ENCODE results near the gene ASB6.
"Not testable (repeated sequence)": the region's sequence is repeated elsewhere in the genome, so short reads cannot be mapped to it uniquely, and the experiment has no call there.

Gene ASB6

DNA sequence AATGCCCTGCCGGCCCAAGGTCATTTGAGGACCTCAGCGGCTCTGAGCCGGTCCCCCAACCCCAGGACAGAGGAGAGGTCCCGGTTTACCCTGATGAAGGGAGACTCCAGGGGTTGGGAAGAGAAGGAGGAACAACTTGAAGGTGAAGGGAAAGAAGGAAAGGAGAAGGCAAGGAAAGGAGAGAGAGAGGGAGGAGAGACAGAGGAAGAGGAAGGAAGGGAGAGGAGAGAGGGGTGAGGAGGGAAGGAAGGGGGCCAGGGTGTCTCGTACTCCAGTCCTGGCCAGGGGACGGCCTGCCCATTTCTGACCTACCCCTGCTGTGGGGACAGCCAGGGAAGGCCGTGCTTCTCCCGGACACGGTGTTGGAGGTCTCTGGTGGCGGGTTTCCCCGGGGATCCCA, 25.4 kb upstream of the ASB6 start:
- DNase-seq (ENCODE audit: low spot score): no peak

DNA sequence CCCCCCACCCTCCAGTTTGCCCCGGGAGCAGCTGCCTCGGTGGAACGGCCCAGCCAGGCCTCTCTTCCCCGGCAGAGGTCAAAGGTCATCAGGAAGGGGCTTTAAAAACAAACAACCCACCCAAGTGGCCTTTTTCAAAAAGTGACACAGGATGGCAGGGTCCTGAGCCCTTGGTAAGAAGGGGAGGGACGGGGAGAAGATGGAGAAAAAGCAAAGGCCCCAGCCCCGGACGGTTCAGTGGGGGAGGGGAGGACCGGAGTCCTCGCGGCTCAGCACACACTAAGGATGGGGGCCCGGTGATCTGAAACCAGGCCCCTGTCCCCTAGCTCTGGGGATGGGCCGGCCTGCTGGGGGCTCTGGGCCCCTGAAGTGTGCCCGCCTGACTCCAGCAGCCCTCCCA, 24.6 kb upstream of the ASB6 start:
- DNase-seq (ENCODE audit: low spot score): no peak

DNA sequence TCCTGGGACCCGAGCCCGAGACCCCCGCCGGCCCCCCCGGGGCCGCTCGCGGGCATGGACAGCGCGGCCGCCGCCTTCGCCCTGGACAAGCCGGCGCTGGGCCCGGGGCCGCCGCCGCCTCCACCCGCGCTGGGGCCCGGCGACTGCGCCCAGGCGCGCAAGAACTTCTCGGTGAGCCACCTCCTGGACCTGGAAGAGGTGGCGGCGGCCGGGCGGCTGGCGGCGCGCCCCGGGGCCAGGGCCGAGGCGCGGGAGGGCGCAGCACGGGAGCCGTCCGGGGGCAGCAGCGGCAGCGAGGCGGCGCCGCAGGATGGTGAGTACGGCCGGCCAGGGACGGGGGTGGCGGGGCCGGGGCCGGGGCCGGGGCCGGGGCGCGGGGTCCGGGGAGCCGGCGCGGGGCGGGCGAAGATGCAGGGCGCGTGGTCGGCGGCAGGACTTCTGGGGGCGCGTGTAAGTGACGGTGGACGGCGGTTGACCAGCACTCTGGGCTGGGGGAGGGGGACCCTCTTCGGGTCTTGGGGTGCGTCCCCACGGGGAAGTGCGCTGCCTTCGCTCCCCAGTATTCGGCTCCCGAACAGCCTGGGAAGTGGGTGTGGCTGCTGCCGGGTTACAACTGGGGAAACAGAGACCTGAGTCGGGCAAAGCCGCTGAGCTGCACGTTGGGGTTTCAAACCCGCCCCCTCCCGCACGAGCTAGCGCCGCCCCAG, 24.0 kb upstream of the ASB6 start:
- peak; percentile 35 for DNase-seq (ENCODE audit: low spot score)

DNA sequence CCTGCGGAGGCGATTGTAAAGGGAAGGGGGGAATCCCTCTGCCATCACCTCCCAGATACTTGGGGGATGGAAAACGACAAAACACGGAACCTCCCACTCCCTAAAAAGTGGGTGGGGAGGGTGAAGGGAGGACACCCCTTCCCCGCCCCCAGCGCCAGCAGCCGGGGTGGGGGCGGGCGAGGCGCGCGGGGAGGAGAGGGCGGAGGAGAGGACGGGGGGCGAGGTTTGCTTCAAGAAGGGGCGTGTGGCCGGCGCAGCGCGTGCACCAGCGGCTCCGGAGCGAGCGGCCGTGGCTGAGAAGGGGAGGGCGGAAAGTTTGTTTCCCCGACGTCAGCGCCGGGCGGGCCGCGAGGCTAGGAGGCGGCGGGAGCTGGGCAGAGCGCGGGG, 23.4 kb upstream of the ASB6 start, which contains the start of gene PRRX2:
Gene PRRX2, plus strand, starts transcription at position 259 of the 387 bp plus-strand sequence. CDS start 221 bp downstream, outside the sequence.
- DNase-seq (ENCODE audit: low spot score): peak; percentile 78

DNA sequence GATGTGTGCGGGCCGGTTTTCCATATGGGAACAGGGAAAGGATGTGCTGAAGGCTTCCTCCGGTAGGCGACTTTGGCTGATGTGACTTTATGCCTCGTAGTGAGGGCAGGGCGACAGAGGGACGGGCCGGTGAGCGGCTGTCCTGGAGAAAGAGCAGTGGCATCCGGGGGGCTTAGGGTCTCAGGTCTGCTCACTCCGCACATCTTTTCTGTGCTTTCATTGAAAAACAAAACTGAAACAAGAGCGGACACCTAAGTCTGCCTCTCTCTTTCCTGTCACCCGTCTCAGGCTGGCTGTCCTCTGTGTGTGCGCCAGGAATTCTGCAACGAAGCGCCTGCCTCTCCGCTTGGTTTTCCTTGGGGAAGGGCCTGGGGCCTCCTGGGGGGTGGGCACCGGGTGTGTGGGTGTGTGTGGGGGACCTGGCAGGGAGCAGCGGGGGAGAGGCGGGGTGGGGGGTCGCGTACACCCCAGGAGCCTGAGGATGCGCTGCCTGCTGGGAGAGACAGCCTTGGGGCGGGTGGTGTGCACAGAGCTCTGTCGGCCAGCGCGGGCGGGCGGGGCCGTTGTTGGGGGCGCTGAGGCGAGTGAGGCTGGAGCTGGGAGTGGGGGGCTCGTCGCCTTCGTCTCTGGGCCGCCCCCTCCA, 22.9 kb upstream of the ASB6 start:
- DNase-seq (ENCODE audit: low spot score): peak; percentile 60

DNA sequence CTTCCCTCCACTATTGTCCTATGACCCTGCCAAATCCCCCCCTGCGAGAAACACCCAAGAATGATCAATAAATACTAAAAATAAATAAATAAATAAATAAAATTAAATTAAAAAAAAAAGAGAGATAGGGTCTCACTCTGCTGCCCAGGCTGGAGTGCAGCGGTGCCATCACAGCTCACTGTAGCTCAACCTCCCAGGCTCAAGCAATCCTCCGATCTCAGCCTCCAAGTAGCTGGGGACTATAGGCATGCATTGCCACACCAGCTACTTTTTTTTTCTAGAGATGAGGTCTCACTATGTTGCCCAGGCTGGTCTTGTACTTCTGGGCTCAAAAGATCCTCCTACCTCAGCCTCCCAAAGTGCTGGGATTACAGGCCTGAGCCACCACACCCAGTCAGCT, 20.3 kb upstream of the ASB6 start:
- not testable (repeated sequence) for DNase-seq (ENCODE audit: low spot score)

DNA sequence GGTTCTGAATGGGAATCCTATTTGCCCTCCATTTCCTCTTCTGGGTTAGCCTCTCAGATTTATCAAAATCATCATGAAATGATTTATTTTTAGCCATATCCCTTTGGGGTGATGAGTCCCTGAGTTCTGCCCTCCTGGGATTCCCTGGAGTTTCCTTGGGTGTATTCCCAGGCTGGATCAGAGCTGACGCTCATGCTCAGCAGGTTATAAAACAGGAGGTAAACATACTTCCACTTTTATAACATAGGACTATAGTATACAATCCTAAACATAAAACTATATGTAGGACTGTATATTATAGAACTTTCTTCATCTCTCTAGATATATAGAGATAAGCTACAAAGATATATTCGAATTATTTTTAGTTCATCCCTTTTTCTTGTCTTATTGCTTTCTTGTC, 19.1 kb upstream of the ASB6 start:
- no peak for DNase-seq (ENCODE audit: low spot score)

DNA sequence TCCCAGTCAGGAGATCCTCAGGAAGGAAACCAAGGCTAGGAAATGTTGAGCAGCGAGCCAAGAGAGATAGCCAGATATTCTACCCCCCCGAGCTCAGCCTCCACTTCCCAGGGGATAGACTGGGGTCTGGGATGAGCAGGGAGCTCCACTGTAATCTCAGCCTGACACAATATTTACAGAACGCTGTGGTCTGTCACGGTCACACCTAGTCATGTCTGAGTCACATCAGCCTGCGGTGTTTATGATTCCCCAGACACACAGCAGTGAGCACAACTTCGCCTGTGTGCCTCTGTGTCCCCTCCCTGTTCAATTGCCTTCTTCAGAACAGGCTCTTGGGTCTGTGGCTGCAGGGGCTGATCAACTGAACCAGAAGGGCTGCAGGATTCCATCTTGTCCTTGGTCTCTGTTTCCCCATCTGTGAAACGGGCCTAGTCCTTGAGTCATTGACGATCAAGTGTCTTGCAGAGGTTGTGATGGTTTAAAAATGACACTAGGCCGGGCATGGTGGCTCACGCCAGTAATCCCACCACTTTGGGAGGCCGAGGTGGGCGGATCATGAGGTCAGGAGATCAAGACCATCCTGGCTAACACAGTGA, 14.9 kb upstream of the ASB6 start:
- DNase-seq (ENCODE audit: low spot score): peak; percentile 75

DNA sequence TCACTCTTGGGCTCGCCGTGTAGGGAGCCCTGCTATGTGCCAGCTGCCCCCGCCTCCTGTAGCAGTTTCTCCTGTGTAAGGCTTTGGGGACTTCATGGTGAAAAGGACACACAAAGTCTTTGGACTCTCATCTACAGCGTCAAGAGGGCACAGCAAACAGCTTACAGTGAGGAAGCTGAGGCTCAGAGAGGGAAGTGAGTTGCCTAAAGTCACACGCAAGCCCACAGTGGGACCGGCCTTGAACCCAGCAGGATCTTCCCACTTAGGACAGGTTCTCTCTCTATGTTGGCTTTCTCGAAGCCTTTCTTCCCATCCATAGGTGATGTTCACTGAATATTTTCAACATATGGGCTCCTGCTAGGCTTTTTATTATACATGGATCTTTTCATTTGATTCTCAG, 13.7 kb upstream of the ASB6 start:
- no peak for DNase-seq (ENCODE audit: low spot score)

DNA sequence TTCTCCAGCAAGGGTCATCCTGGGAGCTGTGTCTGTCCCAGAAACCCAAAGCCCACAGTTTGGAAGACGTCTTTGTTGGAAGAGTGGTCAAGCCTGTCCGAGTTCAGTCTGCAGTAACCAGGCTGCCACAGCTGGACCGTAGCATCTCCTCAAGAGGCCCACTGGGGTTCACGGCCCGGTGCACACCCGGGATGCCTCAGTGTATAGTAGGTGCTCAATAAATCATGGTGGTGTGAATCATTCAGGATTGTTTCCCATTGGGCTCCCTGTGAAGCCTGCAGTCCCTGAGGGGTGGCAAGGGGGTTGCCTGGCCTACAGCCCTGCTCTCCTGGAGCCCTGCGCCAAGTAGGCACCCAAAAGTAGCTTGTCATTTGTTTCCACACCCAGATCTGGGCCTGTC, 13.2 kb upstream of the ASB6 start:
- DNase-seq (ENCODE audit: low spot score): no peak

DNA sequence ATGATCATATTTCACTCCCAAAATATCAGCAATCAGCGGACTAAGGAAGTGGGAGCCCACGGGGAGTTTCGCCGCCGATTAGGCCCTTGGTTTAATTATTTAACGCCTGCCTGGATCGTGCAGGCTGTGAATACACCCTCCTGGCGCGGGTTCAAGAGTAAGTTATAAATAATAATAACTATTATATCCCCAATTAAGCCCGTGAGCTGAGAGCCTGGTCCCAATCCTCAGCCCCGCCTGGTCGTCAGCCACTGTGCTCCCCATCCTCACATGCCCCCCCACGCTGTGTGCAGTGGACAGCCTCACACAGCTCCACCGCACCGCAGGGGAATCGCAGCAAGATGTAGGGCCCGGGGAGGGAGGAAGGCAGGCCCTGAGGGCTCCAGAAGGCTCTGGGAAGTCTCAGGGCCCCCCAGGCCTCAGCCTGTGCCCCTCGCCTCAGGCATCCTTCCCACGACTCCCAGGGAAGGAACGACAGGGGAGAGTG, 12.6 kb upstream of the ASB6 start:
- DNase-seq (ENCODE audit: low spot score): no peak

DNA sequence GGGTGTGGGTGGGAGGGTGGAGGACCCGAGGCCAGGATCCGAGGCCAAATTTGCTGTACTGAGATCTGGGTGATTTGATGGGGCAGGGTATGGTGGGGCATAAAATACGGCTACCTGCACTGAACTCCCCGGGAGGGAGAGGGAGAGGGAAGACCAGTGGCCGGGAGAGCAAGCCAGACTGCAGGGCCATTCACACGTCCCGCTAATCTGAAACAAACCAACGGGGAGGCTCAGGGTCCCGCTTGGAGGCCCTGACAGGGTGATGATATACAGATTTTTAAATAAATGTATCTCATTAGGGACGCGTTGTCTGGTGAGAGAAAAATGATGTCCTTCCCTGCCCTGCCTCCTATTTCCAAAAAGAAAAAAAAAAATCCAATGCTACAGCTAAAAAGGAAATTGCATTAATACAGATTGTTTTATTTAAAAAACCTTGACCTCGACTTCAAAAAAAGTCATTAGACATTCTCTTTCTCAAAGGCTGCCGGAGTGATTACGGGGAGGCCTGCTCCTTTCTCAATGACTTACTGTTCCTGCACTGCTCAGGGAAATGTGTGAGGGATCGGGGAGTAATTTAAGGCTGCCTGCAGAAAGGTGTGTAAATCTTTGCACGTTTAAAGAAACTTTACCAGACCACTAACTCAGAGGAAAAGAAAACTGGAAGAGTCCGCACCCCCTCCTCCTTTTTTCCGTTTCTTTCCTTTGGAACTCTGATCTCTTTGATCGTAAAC, 12.0 kb upstream of the ASB6 start:
- no peak for DNase-seq (ENCODE audit: low spot score)

DNA sequence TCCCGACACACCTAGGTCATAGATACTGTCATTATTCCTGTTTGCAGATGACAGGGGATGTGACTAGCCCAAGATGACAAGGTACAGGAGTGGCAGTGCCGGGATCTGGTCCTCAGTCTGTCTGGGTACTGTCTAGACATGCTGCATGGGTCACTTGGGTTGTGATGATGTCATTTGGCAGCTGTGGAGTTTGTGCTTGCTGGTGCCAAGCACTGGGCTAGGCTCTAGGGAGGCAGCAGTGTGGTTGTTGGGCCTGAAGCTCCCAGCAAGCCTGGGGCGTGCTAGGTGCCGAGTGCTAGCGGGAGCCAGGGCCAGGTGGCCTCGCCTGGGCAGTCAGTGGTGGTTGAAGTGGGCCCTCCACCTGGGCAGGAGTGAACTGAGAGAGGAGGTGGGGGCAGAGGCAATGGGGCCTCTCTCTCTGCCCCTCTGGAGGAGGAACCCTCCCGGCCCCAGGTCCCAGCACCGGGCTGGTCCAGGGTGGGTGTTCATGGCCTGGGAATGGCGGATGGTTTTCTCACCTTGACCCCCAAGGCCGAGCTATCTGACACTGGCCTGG, 8.8 kb upstream of the ASB6 start:
- no peak for DNase-seq (ENCODE audit: low spot score)

DNA sequence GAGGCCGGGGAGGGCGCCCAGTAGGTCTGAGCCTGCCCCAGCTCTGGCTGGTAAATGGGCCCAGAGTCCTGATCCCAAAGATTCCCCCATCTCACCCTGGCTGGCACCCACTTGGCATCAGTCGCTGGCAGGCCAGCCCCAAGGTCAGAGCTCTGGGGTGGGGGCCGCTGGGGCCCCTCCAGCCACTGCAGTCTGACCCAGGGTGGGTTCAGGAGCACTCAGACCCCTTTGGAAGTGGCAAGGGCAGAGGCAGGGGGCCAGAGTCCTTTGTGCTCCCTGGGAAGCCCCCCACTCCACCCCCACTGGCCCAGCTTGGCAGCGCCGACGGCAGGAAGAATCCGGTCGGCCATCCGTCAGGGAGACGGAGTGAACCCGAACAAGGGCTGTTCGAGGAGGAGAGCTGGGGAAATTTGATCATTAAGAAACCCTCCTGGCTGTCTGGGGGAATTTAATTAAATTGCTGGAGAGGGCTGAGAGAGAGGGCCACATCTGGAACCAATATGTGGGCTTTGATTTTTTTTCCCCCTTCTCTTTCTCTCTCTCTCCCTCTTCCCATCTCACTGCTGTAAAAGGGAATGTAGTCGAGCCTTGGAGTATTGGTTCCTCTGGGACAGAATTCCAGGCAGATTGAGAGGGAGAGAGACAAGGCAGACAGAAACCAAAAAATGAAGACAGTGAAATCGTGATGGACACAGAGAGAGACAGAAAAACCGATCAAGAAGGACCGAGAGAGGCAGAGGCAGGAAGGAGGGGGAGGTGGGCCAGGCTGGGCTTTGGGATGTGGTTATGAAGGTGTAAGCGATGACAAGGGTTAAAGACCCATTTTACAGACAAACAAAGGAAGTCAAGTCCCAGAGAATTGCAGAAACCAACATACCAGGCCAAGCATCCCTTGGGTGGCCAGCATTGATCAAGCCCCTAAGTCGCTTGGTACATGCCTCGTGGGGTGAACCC, 8.1 kb upstream of the ASB6 start:
- DNase-seq (ENCODE audit: low spot score): no peak

DNA sequence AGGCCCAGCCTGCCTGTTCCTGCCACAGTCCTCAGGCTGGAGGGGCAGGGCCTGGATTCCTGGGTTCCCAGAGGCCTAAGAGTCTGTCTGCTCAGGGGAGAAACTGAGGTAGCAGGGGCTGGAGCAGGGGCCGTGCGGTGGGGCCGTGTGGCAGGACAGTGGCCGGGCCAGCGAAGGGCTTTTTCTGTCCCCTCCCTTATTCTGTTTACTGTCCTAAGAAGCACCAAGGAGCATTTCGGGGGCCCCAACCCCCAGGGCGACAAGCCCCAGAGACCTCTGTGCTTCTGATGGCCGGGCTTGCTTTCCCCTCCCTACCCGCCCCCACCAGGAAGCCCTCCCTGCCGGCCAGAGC, 6.8 kb upstream of the ASB6 start:
- no peak for DNase-seq (ENCODE audit: low spot score)

DNA sequence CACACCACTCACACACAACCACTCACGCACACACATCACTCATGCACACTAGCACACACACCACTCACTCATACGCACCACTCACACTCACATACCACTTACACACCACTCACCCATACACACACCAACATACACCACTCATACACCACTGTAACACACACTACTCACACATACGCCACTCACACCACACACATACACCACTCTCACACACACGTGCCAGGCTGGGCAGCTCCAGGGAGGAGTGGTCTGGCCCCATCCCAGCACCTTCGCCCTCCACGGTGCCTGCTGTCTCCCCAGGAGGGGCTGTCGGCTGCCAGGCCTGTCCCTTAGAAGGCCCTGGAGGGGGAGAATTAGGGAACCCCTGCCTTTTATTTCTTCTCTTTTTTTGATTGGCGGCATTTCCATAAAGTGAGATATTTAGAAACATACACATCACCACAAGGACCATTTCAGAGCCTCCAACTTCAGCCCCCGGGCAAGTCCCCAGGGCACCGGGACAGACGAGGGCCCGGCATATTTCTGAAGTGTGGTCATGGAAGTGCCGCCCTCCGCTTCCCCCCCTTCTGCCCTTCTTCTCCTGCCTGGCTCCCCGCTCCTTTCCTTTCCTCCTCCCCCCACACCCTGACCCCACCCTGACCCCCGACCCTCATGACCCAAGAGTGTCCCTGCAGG, 6.3 kb upstream of the ASB6 start:
- no peak for DNase-seq (ENCODE audit: low spot score)

DNA sequence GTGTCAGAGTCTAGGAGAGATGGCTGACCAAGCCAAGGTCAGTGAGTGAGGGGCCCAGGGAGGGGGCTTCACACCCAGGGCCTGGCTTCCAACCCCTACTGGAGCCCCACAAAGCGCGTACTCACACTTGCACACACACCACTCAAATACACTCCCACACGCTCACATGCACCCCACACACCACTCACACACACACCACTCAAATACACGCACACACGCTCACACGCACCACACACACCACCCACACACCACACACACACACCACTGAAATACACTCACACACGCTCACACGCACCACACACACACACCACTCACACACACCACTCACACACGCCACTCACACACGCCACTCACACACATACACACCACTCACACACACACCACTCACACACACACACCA, 5.7 kb upstream of the ASB6 start:
- DNase-seq (ENCODE audit: low spot score): no peak

DNA sequence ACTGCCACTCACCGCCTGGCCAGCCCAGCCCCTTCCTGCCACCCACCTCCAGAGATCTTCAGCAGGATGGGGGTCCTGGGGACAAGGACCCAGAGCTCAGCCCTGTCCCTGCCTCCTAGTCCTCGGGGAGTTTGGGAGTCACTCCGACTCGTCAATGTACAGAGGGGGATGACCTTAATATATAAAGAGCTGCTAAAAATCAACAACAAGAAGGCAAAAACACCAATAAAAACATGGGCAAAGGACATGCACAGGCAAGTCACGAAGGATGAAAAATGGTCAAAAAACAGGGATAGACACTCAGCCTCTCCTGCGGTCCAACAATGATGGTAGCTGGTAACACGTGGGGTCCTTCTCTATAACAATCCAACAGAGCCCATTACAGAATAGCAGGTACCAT, 4.7 kb upstream of the ASB6 start:
- DNase-seq (ENCODE audit: low spot score): no peak

DNA sequence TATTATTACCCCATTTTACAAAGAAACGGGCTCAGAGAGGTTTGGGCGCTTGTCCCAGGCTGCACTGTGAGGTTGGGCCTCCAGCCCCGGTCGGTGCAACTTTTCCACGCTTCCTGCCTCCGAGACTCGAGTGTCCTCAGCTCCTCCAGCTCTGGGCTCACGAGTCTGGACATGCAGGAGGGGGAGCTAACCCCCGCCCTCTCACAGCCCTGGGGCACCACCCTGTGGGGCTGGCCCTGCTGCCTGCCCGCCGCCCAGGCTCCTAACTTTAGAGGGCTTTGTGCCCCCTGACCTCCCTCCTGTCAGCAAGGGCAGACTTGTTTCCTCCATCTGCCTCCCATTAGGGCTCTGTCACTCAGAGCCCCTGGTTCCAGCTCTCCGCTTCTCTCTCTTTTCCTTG, 4.3 kb upstream of the ASB6 start:
- no peak for DNase-seq (ENCODE audit: low spot score)

DNA sequence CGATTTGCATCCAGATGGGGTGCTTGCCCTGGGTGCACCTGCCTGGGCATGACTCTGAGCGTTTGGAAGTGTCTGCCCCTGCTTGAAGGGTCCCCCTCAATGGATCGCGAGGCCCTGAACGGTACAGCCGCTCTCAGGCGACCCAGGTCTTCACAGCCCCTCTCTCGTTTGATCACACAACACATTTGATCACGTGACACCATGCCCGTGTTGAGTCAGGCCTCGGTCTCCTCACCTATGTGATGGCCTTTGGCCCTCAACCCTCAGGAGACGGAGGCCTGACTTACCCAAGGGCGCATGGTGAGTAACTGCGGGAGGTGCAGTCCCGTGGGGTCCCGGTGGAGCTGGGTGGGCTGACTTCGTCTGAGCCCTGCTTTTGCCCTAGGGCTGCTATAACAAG, 3.0 kb upstream of the ASB6 start:
- no peak for DNase-seq (ENCODE audit: low spot score)

DNA sequence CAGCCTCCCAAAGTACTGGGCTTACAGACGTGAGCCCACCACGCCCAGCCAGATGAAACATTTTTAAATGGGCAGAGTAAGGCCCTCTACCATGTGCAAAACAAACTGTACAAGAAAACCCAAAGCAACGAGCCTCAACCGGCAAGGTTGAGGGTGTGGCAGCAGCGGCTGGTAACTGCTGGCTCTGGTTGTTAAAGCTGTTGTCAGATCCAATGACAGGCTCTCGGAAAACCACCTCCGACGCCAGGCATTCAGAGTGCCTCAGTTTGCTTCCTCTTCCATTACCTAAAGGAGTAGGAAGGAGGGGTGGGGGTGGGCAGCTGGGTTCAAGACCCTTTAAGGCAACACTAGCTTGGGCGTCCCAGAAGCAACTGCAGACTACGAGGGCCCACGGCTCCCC, 2.4 kb upstream of the ASB6 start:
- DNase-seq (ENCODE audit: low spot score): no peak
